ENCODE results near the gene KDM1A. TPM values are rescaled to one million over a fixed set of nuclear protein-coding genes. Genes with fewer than 3 reads are reported as not detected.

Gene KDM1A
- total RNA-seq, 1 donor from 2014 or later: 155 TPM

GRCh38 chr1:23035823-23036452 lies 16.7 kb downstream of the KDM1A start:
- no peaks in the 10 kb centered on the region for H3K9me3 Mint-ChIP-seq
- no peak overlapping the region for H3K27ac Mint-ChIP-seq
- peaks cover 23% of the 10 kb centered on the region for H3K36me3 Mint-ChIP-seq
- H3K27me3 Mint-ChIP-seq: no peaks in the 10 kb centered on the region
- no peak for DNase-seq (ENCODE audit: extremely low spot score, unreplicated experiment)
- no peak for TF ChIP-seq CTCF (conservative IDR thresholded peaks at IDR 0.05)
- no peak overlapping the region for H3K4me3 Mint-ChIP-seq
- peaks cover 29% of the 10 kb centered on the region for H3K4me1 Mint-ChIP-seq (ENCODE audit: unreplicated experiment)

DNA sequence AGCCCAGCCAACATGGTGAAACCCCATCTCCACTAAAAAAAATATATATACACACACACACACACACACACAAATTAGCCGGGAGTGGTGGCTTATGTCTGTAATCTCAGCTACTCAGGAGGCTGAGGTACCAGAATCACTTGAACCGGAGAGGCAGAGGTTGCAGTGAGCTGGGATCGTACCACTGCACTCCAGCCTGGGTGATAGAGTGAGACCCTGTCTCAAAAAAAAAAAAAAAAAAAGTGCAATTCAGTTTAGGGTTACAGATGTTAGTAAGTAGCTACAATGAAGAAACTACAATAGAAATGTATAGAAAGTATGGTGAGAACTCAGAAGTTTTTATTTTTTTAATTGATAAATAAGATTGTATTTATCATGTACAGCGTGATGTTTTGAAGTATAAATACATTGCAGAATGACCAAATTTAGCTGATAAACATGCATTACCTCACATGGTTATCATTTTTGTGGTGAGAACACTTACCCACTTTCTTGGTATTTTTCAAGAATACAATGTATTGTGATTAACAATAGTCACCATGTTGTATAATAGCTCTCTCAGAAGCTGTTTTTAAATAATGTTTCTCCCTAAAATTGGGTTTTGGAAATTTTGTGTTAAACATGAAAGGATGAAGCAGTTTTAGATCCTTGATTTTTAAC lies 17.9 kb downstream of the KDM1A start:
- no peak for DNase-seq (ENCODE audit: extremely low spot score, unreplicated experiment)
- Mint-ChIP-seq H3K9me3 (no peaks in the 10 kb centered on the region), H3K27me3 (no peaks in the 10 kb centered on the region), H3K4me1 (ENCODE audit: unreplicated experiment) (peaks cover 25% of the 10 kb centered on the region), H3K36me3 (peaks cover 14% of the 10 kb centered on the region), H3K4me3 (no peak overlapping the region), H3K27ac (no peak overlapping the region)
- no peak for TF ChIP-seq CTCF (conservative IDR thresholded peaks at IDR 0.05)

DNA sequence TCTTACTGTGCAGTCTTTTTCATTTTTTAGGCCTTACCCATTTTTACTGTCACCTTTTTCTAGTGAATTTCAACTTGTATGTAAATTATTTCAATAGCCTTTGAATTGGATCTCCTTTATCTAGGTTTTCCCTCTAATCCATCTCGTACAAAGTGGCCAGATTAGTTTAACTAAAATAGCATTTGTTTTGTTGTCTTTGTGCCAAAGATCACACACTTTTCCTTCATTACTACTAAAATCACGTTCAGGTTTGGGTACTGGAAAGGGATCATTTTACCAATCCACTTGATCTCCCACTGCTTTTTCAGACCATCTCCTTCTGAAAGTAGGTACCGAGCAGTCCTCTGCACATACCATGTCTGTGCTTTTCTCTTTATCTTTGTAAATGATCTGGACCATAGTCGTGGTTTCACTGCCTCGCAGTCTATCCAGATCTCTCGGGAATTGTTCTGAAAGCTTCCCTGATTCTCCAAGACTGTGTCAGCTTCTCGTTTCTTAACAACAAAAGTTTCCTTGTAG lies 20.1 kb downstream of the KDM1A start:
- no peaks in the 10 kb centered on the region for H3K9me3 Mint-ChIP-seq
- no peaks in the 10 kb centered on the region for H3K27me3 Mint-ChIP-seq
- H3K4me3 Mint-ChIP-seq: no peak overlapping the region
- TF ChIP-seq CTCF (conservative IDR thresholded peaks at IDR 0.05): no peak
- H3K27ac Mint-ChIP-seq: no peak overlapping the region
- H3K4me1 Mint-ChIP-seq (ENCODE audit: unreplicated experiment): peaks cover 34% of the 10 kb centered on the region
- DNase-seq (ENCODE audit: extremely low spot score, unreplicated experiment): no peak
- peaks cover 13% of the 10 kb centered on the region for H3K36me3 Mint-ChIP-seq

GRCh38 chr1:23040509-23040908 lies 21.2 kb downstream of the KDM1A start:
- Mint-ChIP-seq H3K27ac (no peak overlapping the region), H3K4me3 (no peak overlapping the region), H3K4me1 (ENCODE audit: unreplicated experiment) (peaks cover 40% of the 10 kb centered on the region), H3K36me3 (peaks cover 17% of the 10 kb centered on the region), H3K27me3 (no peaks in the 10 kb centered on the region), H3K9me3 (no peaks in the 10 kb centered on the region)
- DNase-seq (ENCODE audit: extremely low spot score, unreplicated experiment): no peak
- no peak for TF ChIP-seq CTCF (conservative IDR thresholded peaks at IDR 0.05)

DNA sequence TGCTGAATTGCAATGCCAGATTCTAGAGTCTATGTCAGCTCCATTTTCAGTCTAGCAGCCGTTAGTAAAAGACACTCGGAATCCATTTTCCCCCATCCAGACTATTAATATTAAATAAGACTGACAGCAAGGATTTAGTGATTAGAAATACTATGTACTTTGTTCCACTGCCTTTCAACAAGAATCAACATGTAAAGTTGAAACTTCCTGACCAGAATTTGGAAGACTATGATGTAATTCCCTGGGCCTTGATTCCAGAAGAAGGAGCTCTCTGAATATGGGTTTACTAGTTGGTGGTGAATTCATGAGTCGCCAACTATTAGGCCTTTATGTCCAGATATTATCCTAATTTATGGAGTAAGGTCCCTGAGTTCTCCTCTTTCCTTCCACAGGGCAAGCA lies 24.8 kb downstream of the KDM1A start:
- Mint-ChIP-seq H3K4me3 (no peak overlapping the region), H3K36me3 (peaks cover 27% of the 10 kb centered on the region), H3K4me1 (ENCODE audit: unreplicated experiment) (peaks cover 31% of the 10 kb centered on the region), H3K27me3 (no peaks in the 10 kb centered on the region), H3K9me3 (no peaks in the 10 kb centered on the region), H3K27ac (no peak overlapping the region)
- TF ChIP-seq CTCF (conservative IDR thresholded peaks at IDR 0.05): no peak
- DNase-seq (ENCODE audit: extremely low spot score, unreplicated experiment): no peak
